GM13977 (cell line): Measurements from ENCODE around the gene SGIP1.
A peak's percentile ranks its signal among the peaks of the same experiment; 100 is the strongest.

Experiments
- DNase-seq: peaks from one replicate; pipeline ENCODE4 v3.0.0; 2012; ENCODE audit warnings: low spot score
- CTCF ChIP-seq: IDR thresholded peaks from 2 replicates; pipeline ENCODE4 v1.5.1; 2012; ENCODE audit warnings: mild to moderate bottlenecking, control low read depth; ENCODE audit not compliant: insufficient read depth; ENCODE audit errors: extremely low read depth, missing control alignments
- in situ Hi-C: fragments of 300-500 bp; cut with MboI; formaldehyde crosslinking; loops from one replicate; pipeline ENCODE4 v1.12.0; 2022; ENCODE audit warnings: low sequenced_read_pairs, low pct_unique_long_range_greater_than_20kb, mixed read lengths, inconsistent platforms; ENCODE audit not compliant: unreplicated experiment

SGIP1 gene

GRCh38 chr1:66598670-66599069 lies 64.7 kb downstream of the SGIP1 start:
- in situ Hi-C loops: no loop called here
- no peak for DNase-seq
- no peak for TF ChIP-seq CTCF

GRCh38 chr1:66599346-66599745 lies 65.4 kb downstream of the SGIP1 start:
- in situ Hi-C loops: no loop called here
- TF ChIP-seq CTCF: no peak
- DNase-seq: no peak

- in situ Hi-C loops: no loop called here
- DNase-seq: no peak
- TF ChIP-seq CTCF: no peak
Measured at GRCh38 chr1:66599899-66600737, 66.2 kb downstream of the SGIP1 start.

GRCh38 chr1:66605419-66605997 lies 71.6 kb downstream of the SGIP1 start:
- no peak for TF ChIP-seq CTCF
- DNase-seq: no peak
- in situ Hi-C loops: no loop called here

- TF ChIP-seq CTCF: no peak
- no peak for DNase-seq
- in situ Hi-C loops: no loop called here
Measured at GRCh38 chr1:66606362-66607065, 72.6 kb downstream of the SGIP1 start.

- DNase-seq: peak; percentile 4
- in situ Hi-C loops: no loop called here
- TF ChIP-seq CTCF: no peak
Measured at GRCh38 chr1:66607458-66607857, 73.5 kb downstream of the SGIP1 start.
